Non-pigmented ciliary epithelial cell (primary cell): ENCODE data around the gene NHSL2.

Source experiments
- DNase-seq: peaks from one replicate; pipeline ENCODE4 v3.0.0-alpha.2; 2010; ENCODE audit warnings: low read depth

Gene NHSL2

DNA sequence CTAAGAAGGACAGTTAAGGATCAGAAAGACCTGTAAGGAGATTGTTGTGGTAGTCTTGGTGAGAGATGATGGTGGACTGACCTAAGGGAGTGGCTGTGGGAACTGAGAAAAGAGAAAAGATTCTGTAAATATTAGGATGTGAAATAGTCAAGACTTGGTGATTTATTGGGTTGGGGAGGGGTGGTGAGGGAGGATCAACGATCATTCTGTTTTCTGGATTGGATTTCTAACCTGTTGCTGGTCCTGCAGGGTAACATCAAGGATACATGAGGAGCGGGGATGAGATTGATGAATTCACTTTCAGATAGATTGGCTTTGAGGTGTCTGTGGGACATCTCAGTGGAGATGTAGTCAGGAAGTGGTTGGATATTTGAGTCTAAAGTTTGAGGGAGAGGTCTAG is 272.3 kb downstream of the NHSL2 start:
- DNase-seq = no peak

GRCh38 chrX:72201836-72202536 is 291.3 kb downstream of the NHSL2 start:
- peak; percentile 45 for DNase-seq
